SJSA1 (cell line): ENCODE results near the gene INO80D. TPM values are rescaled to one million over a fixed set of nuclear protein-coding genes. Genes with fewer than 3 reads are reported as not detected.

Experiments used
- DNase-seq, 2 experiments: peaks; one replicate each; pipeline ENCODE4 v3.0.0-alpha.2; 2015 to 2020; ENCODE audit warnings: low spot score in 2 of 2, low read depth in 1 of 2
- H3K27ac ChIP-seq: fragments of 250-450 bp; sonication (Bioruptor Pico); 2 replicates; pipeline ENCODE4 v1.5.1; 2020; ENCODE audit warnings: mild to moderate bottlenecking, moderate library complexity
- H3K27me3 ChIP-seq: fragments of 250-450 bp; sonication (Bioruptor Pico); replicated peaks from 2 replicates; pipeline ENCODE4 v1.5.1; 2020; ENCODE audit warnings: mild to moderate bottlenecking, moderate library complexity
- H3K36me3 ChIP-seq: fragments of 250-450 bp; sonication (Bioruptor Pico); 2 replicates; pipeline ENCODE4 v1.5.1; 2020; ENCODE audit warnings: mild to moderate bottlenecking
- H3K4me1 ChIP-seq: fragments of 250-450 bp; sonication (Bioruptor Pico); replicated peaks from 2 replicates; pipeline ENCODE4 v1.6.1; 2021; ENCODE audit warnings: mild to moderate bottlenecking
- H3K4me3 ChIP-seq: fragments of 250-450 bp; sonication (Bioruptor Pico); 2 replicates; pipeline ENCODE4 v1.5.1; 2020; ENCODE audit warnings: mild to moderate bottlenecking
- H3K9me3 ChIP-seq: fragments of 250-450 bp; sonication (Bioruptor Pico); replicated peaks from 2 replicates; pipeline ENCODE4 v1.5.1; 2020; ENCODE audit warnings: mild to moderate bottlenecking
- total RNA-seq: library from RNA; depleted of rRNA; stranded (reverse); fragments of >200 nt; shearing (Covaris generic); gene quantifications from 2 replicates; pipeline ENCODE4 v1.2.3, GENCODE V29; 2014

The INO80D gene
- total RNA-seq, 1 experiment from 2014 or later: 5.7 TPM

DNA sequence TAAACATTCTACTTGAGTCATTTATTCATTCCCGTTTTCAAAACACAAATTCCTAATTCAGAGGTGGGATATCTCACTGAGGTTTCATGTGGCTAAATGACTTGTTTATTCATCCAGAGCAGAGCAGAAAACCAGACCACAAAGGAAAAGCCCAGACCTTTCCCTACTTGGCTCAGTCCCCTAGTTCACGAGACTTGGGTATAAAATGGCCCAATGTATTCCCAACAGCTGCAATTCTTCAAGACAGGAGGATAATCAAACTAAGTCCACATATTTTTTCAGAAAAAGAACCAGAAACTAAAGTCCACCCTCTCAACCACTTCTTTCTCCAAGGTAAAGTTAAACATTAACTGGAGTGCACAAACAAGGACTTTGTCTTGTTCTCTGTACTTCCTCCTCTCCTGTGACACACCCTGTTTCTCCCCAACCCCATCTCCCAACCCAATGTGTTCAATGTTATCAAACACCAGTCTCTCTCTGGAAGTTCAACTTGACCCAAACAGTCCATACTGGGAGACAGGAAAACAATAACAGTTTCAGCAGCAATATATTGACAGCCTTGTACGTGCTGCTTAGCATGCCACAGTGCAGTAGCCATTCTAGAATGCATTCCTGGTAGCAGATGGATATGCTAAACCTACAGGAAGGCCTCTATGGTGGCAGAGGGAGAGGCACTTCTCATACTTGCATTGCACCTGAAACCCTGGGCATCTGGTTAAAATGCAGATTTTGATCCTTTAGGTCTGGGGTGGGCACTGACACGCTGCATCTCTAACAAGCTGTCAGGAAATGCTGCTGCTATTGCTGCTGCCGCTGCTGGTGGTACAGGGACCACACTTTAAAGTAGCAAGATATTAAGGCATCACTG is 110.7 kb downstream of the INO80D start:
- Histone ChIP-seq H3K27me3 (no peaks in the 10 kb centered on the region), H3K4me1 (no peaks in the 10 kb centered on the region), H3K36me3 (no peaks in the 10 kb centered on the region), H3K9me3 (no peaks in the 10 kb centered on the region), H3K4me3 (no peak overlapping the region), H3K27ac (no peak overlapping the region)
- DNase-seq: peak in 1 of 2 experiments; percentile 20

- H3K36me3 ChIP-seq: no peaks in the 10 kb centered on the region
- no peak overlapping the region for H3K4me3 ChIP-seq
- no peaks in the 10 kb centered on the region for H3K9me3 ChIP-seq
- no peak for DNase-seq
- H3K27me3 ChIP-seq: no peaks in the 10 kb centered on the region
- no peaks in the 10 kb centered on the region for H3K4me1 ChIP-seq
- no peak overlapping the region for H3K27ac ChIP-seq
These were observed 113.9 kb downstream of the INO80D start for GRCh38 chr2:205972113-205972512.

DNA sequence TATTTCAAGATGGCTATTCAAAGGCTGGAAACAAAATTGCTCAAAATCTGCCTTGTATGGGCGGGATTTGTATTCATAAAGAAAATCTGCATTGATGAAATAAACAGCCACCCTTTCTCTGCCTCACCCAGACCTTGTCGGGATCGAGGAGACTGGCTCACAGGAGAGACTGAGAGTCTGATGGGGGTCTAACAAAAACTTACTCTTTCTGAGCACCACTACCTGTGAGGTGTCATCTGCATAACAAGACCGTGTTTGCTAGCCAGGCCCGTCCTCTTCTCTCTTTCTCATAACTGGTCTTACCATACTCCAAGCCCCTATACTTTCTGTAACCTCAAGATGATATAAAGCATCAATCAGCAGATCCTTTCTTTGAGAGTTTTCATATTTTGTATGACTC is 115.6 kb downstream of the INO80D start:
- DNase-seq: no peak
- H3K9me3 ChIP-seq: no peaks in the 10 kb centered on the region
- H3K4me1 ChIP-seq: no peaks in the 10 kb centered on the region
- H3K4me3 ChIP-seq: no peak overlapping the region
- no peaks in the 10 kb centered on the region for H3K36me3 ChIP-seq
- H3K27ac ChIP-seq: no peak overlapping the region
- no peaks in the 10 kb centered on the region for H3K27me3 ChIP-seq

DNA sequence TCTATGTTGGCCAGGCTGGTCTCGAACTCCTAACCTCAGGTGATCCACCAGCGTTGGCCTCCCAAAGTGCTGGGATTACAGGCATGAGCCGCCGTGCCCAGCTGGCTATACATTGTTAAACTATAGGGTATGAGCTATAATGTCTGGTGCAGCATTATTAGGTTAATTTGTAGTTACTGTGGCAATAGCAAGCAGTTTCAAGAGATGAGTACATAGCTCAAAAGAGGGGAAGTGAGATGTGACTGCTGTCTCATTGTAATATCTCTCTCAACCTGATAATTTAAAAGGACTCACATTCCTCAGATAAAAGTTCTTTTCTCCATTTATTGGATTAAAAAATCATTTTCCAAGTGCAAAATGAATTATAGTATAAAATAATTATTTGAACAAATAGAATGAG is 116.4 kb downstream of the INO80D start:
- no peaks in the 10 kb centered on the region for H3K27me3 ChIP-seq
- no peaks in the 10 kb centered on the region for H3K4me1 ChIP-seq
- no peak overlapping the region for H3K4me3 ChIP-seq
- no peaks in the 10 kb centered on the region for H3K9me3 ChIP-seq
- no peak overlapping the region for H3K27ac ChIP-seq
- DNase-seq: no peak
- no peaks in the 10 kb centered on the region for H3K36me3 ChIP-seq

GRCh38 chr2:205967391-205968075 is 118.4 kb downstream of the INO80D start:
- H3K36me3 ChIP-seq: no peaks in the 10 kb centered on the region
- DNase-seq: no peak
- no peak overlapping the region for H3K27ac ChIP-seq
- no peaks in the 10 kb centered on the region for H3K27me3 ChIP-seq
- H3K4me1 ChIP-seq: no peaks in the 10 kb centered on the region
- no peaks in the 10 kb centered on the region for H3K9me3 ChIP-seq
- H3K4me3 ChIP-seq: no peak overlapping the region

DNA sequence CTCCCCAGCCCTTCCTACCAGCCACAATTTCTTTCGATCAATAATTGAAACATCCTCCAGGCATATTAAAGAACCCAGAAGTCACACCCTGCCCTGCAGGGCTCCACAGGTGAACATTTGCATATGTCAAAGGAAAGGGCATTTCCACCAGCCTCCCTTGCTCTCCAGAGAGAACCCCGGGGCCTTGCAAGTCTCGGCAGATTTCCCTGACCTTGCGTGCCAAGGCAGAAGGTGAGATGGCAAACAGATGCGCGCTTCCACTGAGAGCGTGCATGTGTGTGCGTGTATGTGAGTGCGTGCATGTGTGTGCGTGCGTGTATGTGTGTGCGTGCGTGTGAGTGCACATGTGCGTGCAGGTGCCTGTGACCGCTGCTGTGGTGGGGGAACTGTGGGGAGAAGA is 120.3 kb downstream of the INO80D start:
- Histone ChIP-seq H3K9me3 (no peaks in the 10 kb centered on the region), H3K4me3 (no peak overlapping the region), H3K27ac (no peak overlapping the region), H3K36me3 (no peaks in the 10 kb centered on the region), H3K27me3 (no peaks in the 10 kb centered on the region), H3K4me1 (no peaks in the 10 kb centered on the region)
- no peak for DNase-seq

GRCh38 chr2:205964111-205964761 is 121.7 kb downstream of the INO80D start:
- DNase-seq: no peak
- no peaks in the 10 kb centered on the region for H3K36me3 ChIP-seq
- H3K27me3 ChIP-seq: no peaks in the 10 kb centered on the region
- H3K9me3 ChIP-seq: no peaks in the 10 kb centered on the region
- no peak overlapping the region for H3K27ac ChIP-seq
- H3K4me3 ChIP-seq: no peak overlapping the region
- no peaks in the 10 kb centered on the region for H3K4me1 ChIP-seq

GRCh38 chr2:205959521-205959920 is 126.5 kb downstream of the INO80D start:
- H3K9me3 ChIP-seq: no peaks in the 10 kb centered on the region
- no peaks in the 10 kb centered on the region for H3K4me1 ChIP-seq
- no peak for DNase-seq
- no peaks in the 10 kb centered on the region for H3K36me3 ChIP-seq
- no peak overlapping the region for H3K27ac ChIP-seq
- H3K4me3 ChIP-seq: no peak overlapping the region
- no peaks in the 10 kb centered on the region for H3K27me3 ChIP-seq

- Histone ChIP-seq H3K27me3 (no peaks in the 10 kb centered on the region), H3K27ac (no peak overlapping the region), H3K4me1 (no peaks in the 10 kb centered on the region), H3K9me3 (no peaks in the 10 kb centered on the region), H3K36me3 (no peaks in the 10 kb centered on the region), H3K4me3 (no peak overlapping the region)
- no peak for DNase-seq
These were observed 128.4 kb downstream of the INO80D start for GRCh38 chr2:205957452-205958154.

- DNase-seq: no peak
- Histone ChIP-seq H3K4me3 (no peak overlapping the region), H3K9me3 (no peaks in the 10 kb centered on the region), H3K4me1 (no peaks in the 10 kb centered on the region), H3K27ac (no peak overlapping the region), H3K27me3 (no peaks in the 10 kb centered on the region), H3K36me3 (no peaks in the 10 kb centered on the region)
These were observed 131.3 kb downstream of the INO80D start for GRCh38 chr2:205954707-205955106.

DNA sequence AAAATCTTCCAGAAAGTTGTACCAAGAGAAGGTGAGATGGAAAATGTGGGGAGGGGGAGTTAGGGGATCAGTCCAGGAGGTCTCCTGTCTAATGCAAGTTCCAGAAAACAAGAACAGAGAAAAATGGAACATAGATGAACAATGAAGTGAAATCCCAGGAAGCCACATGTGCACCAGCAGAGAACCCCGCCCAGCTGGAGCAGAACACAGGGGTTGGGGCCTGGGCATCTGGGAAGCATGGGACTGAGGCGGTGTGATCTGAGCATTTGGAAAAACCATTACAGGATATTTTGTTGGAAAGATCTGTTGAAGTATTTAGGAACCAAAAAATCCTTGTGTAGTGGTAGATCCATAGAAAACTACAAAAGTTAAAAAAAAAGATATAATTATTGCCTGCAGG is 133.7 kb downstream of the INO80D start:
- DNase-seq: no peak
- H3K4me1 ChIP-seq: no peaks in the 10 kb centered on the region
- H3K9me3 ChIP-seq: no peaks in the 10 kb centered on the region
- no peaks in the 10 kb centered on the region for H3K36me3 ChIP-seq
- H3K4me3 ChIP-seq: no peak overlapping the region
- no peak overlapping the region for H3K27ac ChIP-seq
- H3K27me3 ChIP-seq: no peaks in the 10 kb centered on the region

DNA sequence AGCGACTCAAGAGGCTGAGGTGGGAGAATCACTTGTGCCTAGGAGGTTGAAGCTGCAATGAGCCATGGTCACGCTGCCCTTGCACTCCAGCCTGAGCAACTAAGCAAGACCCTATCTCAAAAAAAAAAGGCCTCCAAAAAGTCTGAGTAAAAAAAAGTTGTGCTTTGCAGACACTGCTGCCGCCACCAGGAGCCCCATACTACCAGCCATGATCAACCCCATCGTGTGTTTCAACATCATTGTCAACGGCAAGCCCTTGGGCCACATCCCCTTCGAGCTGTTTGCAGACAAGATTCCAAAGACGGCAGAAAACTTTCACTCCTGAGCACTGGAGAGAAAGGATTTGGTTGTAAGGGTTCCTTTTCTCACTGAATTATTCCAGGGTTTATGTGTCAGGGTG is 137.1 kb downstream of the INO80D start:
- no peaks in the 10 kb centered on the region for H3K27me3 ChIP-seq
- H3K4me3 ChIP-seq: no peak overlapping the region
- DNase-seq: no peak
- H3K27ac ChIP-seq: no peak overlapping the region
- H3K36me3 ChIP-seq: no peaks in the 10 kb centered on the region
- peaks cover 10% of the 10 kb centered on the region for H3K4me1 ChIP-seq
- no peaks in the 10 kb centered on the region for H3K9me3 ChIP-seq

DNA sequence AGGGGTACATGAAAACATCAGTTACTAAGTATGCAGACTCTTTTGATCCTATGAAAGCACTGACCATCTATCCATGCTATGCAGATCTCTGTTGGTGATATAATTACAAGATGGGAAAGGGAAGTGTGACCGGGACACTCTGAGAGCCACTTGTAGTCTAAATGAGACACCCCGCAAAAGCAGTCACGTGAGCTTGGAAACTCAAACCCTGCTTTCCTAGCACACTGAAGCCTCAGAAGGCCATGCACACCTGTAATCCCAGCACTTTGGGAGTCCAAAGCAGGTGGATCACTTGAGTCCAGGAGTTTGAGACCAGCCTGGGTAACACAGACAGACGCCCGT is 137.5 kb downstream of the INO80D start:
- no peaks in the 10 kb centered on the region for H3K27me3 ChIP-seq
- H3K27ac ChIP-seq: no peak overlapping the region
- no peaks in the 10 kb centered on the region for H3K36me3 ChIP-seq
- no peak for DNase-seq
- peaks cover 10% of the 10 kb centered on the region for H3K4me1 ChIP-seq
- H3K4me3 ChIP-seq: no peak overlapping the region
- H3K9me3 ChIP-seq: no peaks in the 10 kb centered on the region
